Spleen (tissue), 11 donors: ENCODE data around the gene APOB. TPM values are rescaled to one million over a fixed set of nuclear protein-coding genes. Genes with fewer than 3 reads are reported as not detected.

Experiments used
- DNase-seq: peaks from one replicate; pipeline ENCODE4 v3.0.0-alpha.2; 2020
- H3K27ac ChIP-seq, 8 donors: fragments of 200-600 bp; sonication (generic) in 7 of 8; 1 replicate in 4 of 8; 2 replicates in 4 of 8; pipeline versions ENCODE4 v1.5.0 to v1.8.0; 2016 to 2021; ENCODE audit warnings: inconsistent platforms in 4 of 8, mild to moderate bottlenecking in 4 of 8, moderate library complexity in 1 of 8
- H3K27me3 ChIP-seq, 7 donors: fragments of 200-600 bp; sonication (generic) in 6 of 7; replicated peaks in 1 of 7; 1 replicate in 4 of 7; 2 replicates in 3 of 7; pipeline versions ENCODE4 v1.5.0 to v1.8.0; 2016 to 2021; ENCODE audit warnings: inconsistent platforms in 3 of 7, mild to moderate bottlenecking in 1 of 7
- H3K36me3 ChIP-seq, 6 donors: fragments of 200-600 bp; sonication (generic) in 5 of 6; 1 replicate in 4 of 6; 2 replicates in 2 of 6; pipeline versions ENCODE4 v1.5.0 to v1.8.0; 2016 to 2021; ENCODE audit warnings: inconsistent platforms in 2 of 6
- H3K4me1 ChIP-seq, 6 donors: fragments of 200-600 bp; sonication (generic) in 5 of 6; 1 replicate in 3 of 6; 2 replicates in 3 of 6; pipeline versions ENCODE4 v1.5.0 to v1.8.0; 2016 to 2021; ENCODE audit warnings: inconsistent platforms in 3 of 6
- H3K4me3 ChIP-seq, 8 donors: fragments of 200-600 bp; sonication (generic) in 7 of 8; 1 replicate in 4 of 8; 2 replicates in 4 of 8; pipeline versions ENCODE4 v1.5.0 to v1.8.0; 2016 to 2021; ENCODE audit warnings: inconsistent platforms in 4 of 8, mild to moderate bottlenecking in 4 of 8, moderate library complexity in 2 of 8
- H3K9me3 ChIP-seq, 8 donors: fragments of 200-600 bp; sonication (generic) in 7 of 8; 1 replicate in 4 of 8; 2 replicates in 4 of 8; pipeline versions ENCODE4 v1.5.0 to v1.8.0; 2016 to 2021; ENCODE audit warnings: inconsistent platforms in 4 of 8
- CTCF ChIP-seq, 11 experiments: fragments of 200-600 bp in 7 of 11; fragments of 450-650 bp in 4 of 11; sonication (generic) in 4 of 11; IDR thresholded peaks in 8 of 11; conservative IDR thresholded peaks in 3 of 11; 1 replicate in 7 of 11; 2 replicates in 4 of 11; pipeline versions ENCODE4 v1.4.0 to v1.8.0; 2016 to 2021; ENCODE audit warnings: antibody characterized with exemption in 11 of 11, inconsistent platforms in 4 of 11, mild to moderate bottlenecking in 1 of 11
- POLR2A ChIP-seq, 3 donors: fragments of 450-650 bp; IDR thresholded peaks; one replicate each; pipeline ENCODE4 v1.5.1; 2017; ENCODE audit warnings: antibody characterized with exemption in 3 of 3, mild to moderate bottlenecking in 1 of 3
- POLR2AphosphoS5 ChIP-seq, 3 donors: sonication (generic); formaldehyde crosslinking; IDR thresholded peaks; one replicate each; pipeline ENCODE4 v1.5.1; 2017; ENCODE audit warnings: antibody characterized with exemption in 3 of 3
- WGBS, 5 donors: extraction: QIAGEN DNeasy Blood & Tissue Kit in 3 of 5; methylation state at CpG; one replicate each; pipeline versions ENCODE4 v1.1.5 to v1.1.7; 2013 to 2018; 5-methylcytosine and 5-hydroxymethylcytosine counted together
- intact Hi-C: fragments of 100-400 bp; cut with DNase I; formaldehyde crosslinking; loops from one replicate; pipeline ENCODE4 v1.15.0; 2023; ENCODE audit warnings: low total_unique reads
- polyA plus RNA-seq, 3 donors: library from polyadenylated mRNA; stranded (reverse); fragments of 200-250 nt; gene quantifications; one replicate each; pipeline ENCODE4 v1.2.1, GENCODE V29; 2013
- total RNA-seq, 7 donors: library from RNA; depleted of rRNA in 3 of 7; stranded (reverse); fragments of >200 nt in 3 of 7; fragmentation: NEBNext Ultra II Directional in 4 of 7; extraction: Animal tissue kit (Norgen Biotek cat#: 25700) in 4 of 7; gene quantifications; one replicate each; pipeline versions ENCODE4 v1.1.0 to v1.2.1, GENCODE V29; 2016 to 2021
- donor health status: healthy with polysubstance abuse.
- donor health status: DM: no; HTN: no; CAD: no; lungs with moderate emphysema.
- donor health status: DM: no; HTN: no; CAD: no.
- donor health status: Bipolar disorder and iron deficiency.
- donor health status: healthy.
- donor health status: DM: no; HTN: no; CAD: no.
- donor health status: DM: yes; HTN: yes; CAD: no.

The APOB gene
- total and polyA plus RNA-seq, 10 donors, result 0.02 to 2.5 (median 0.39) TPM

DNA sequence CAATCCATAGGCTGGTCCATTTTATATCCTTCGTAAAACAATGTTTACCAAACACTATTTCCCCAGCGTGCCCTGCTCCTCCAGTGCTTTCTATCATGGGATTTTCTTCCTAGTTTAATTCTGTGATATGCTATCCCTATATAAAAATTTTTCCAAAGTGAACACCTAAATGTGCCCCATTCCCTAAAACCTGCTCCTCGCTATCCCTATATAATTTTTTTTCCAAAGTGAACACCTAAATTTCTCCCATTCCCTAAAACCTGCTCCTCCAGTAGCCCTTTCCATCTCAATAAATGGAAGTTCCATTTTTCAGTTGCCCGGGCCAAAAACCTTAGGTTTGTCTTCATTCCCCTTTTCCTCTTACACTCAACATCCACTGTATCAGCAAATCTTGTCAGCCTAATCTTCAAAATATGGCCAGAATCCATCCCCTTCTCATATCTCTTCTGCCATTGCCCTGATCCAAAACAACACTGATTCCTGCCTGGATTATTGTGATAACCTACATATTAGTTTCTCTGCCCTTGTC lies 26.1 kb downstream of the APOB start:
- 81 to 92% (median 86%) methylated on average over 4 of the region's 4 CpGs for WGBS, 5 donors
- no peak for DNase-seq
- Histone ChIP-seq H3K27ac (no peak overlapping the region), H3K27me3 (peaks cover 0 to 4% (median 0%) of the 10 kb centered on the region in 7 donors), H3K4me3 (no peak overlapping the region), H3K4me1 (no peaks in the 10 kb centered on the region), H3K36me3 (peaks cover 0 to 3% (median 0%) of the 10 kb centered on the region in 6 donors), H3K9me3 (no peaks in the 10 kb centered on the region)
- intact Hi-C loops, result no loop called here
- no peak for TF ChIP-seq POLR2A (IDR thresholded peaks at IDR 0.05)
- no peak for TF ChIP-seq POLR2AphosphoS5 (IDR thresholded peaks at IDR 0.05)
- no peak for TF ChIP-seq CTCF (IDR thresholded peaks at IDR 0.05 in 8 of 11, conservative IDR thresholded peaks at IDR 0.05 in 3 of 11)

DNA sequence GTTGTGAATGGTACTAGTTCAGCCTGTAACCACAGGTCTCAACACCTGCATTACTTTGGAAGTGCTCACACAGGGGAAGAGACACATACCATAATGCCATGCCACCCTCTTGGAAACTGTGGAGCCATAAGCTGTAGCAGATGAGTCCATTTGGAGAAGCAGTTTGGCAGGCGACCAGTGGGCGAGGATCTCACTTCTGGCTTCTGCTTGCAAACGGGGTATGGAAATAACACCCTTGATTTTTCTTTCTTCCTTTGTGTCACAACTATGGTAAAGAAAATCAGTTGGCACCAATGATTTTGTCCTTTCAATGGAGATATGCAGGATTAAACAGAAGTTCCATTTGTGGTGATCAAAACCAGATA lies 28.6 kb downstream of the APOB start:
- H3K9me3 ChIP-seq, result no peaks in the 10 kb centered on the region
- intact Hi-C loops, result no loop called here
- TF ChIP-seq POLR2AphosphoS5 (IDR thresholded peaks at IDR 0.05), result no peak
- TF ChIP-seq POLR2A (IDR thresholded peaks at IDR 0.05), result no peak
- no peak for TF ChIP-seq CTCF (IDR thresholded peaks at IDR 0.05 in 8 of 11, conservative IDR thresholded peaks at IDR 0.05 in 3 of 11)
- no peak for DNase-seq
- no peak overlapping the region for H3K4me3 ChIP-seq
- peaks cover 0 to 4% (median 0%) of the 10 kb centered on the region in 7 donors for H3K27me3 ChIP-seq
- H3K27ac ChIP-seq, result no peak overlapping the region
- whole genome bisulfite sequencing, 5 donors, result 90 to 99% (median 95%) methylated on average over 3 of the region's 3 CpGs
- peaks cover 0 to 3% (median 0%) of the 10 kb centered on the region in 6 donors for H3K36me3 ChIP-seq
- H3K4me1 ChIP-seq, result no peaks in the 10 kb centered on the region

GRCh38 chr2:21014364-21015280 lies 29.3 kb downstream of the APOB start:
- H3K9me3 ChIP-seq, result no peaks in the 10 kb centered on the region
- intact Hi-C loops, result no loop called here
- no peak overlapping the region for H3K4me3 ChIP-seq
- DNase-seq, result no peak
- peaks cover 0 to 3% (median 0%) of the 10 kb centered on the region in 6 donors for H3K36me3 ChIP-seq
- TF ChIP-seq POLR2A (IDR thresholded peaks at IDR 0.05) (no peak), POLR2AphosphoS5 (IDR thresholded peaks at IDR 0.05) (no peak), CTCF (IDR thresholded peaks at IDR 0.05 in 8 of 11, conservative IDR thresholded peaks at IDR 0.05 in 3 of 11) (no peak)
- no peak overlapping the region for H3K27ac ChIP-seq
- 76 to 88% (median 84%) methylated on average over 6 of the region's 6 CpGs for WGBS, 5 donors
- H3K4me1 ChIP-seq, result no peaks in the 10 kb centered on the region
- H3K27me3 ChIP-seq, result peaks cover 0 to 4% (median 0%) of the 10 kb centered on the region in 7 donors
